Measurements from ENCODE around the gene TTC28. TPM values are rescaled to one million over a fixed set of nuclear protein-coding genes. Genes with fewer than 3 reads are reported as not detected.

Gene TTC28
- total RNA-seq, 1 donor from 2014 or later: 23.2 TPM

- Mint-ChIP-seq H3K4me1 (ENCODE audit: low read depth, unreplicated experiment) (peaks cover 4% of the 10 kb centered on the region), H3K27ac (ENCODE audit: unreplicated experiment) (no peak overlapping the region), H3K27me3 (ENCODE audit: low read depth, unreplicated experiment) (no peaks in the 10 kb centered on the region), H3K4me3 (ENCODE audit: unreplicated experiment) (no peak overlapping the region), H3K36me3 (ENCODE audit: low read depth, unreplicated experiment) (peaks cover 5% of the 10 kb centered on the region), H3K9me3 (ENCODE audit: unreplicated experiment) (peaks cover 2% of the 10 kb centered on the region)
- no peak overlapping the region for H2AFZ ChIP-seq (ENCODE audit: low read depth, low read length)
- no peaks in the 10 kb centered on the region for H3K79me2 ChIP-seq (ENCODE audit: insufficient read depth, low read length)
- DNase-seq (ENCODE audit: low read depth) (no peak), FAIRE-seq (no peak)
- TF ChIP-seq EZH2 (IDR thresholded peaks at IDR 0.05; ENCODE audit: insufficient read depth, low read length): no peak
- no peak for TF ChIP-seq CTCF (IDR thresholded peaks at IDR 0.05; ENCODE audit: insufficient read depth, low read depth, low read length)
- no peak overlapping the region for H3K4me2 ChIP-seq (ENCODE audit: low read length)
- H3K9me3 ChIP-seq (ENCODE audit: insufficient read depth, low read depth, low read length): no peaks in the 10 kb centered on the region
- no peaks in the 10 kb centered on the region for H4K20me1 ChIP-seq (ENCODE audit: insufficient read depth, low read length)
- H3K36me3 ChIP-seq (ENCODE audit: insufficient read depth, low read length): no peaks in the 10 kb centered on the region
- H3K27ac ChIP-seq (ENCODE audit: low read depth, low read length): no peak overlapping the region
- no peaks in the 10 kb centered on the region for H3K27me3 ChIP-seq (ENCODE audit: insufficient read depth, low read length)
- no peak overlapping the region for H3K4me3 ChIP-seq (ENCODE audit: insufficient read depth, low read depth, low read length)
- no peak overlapping the region for H3K9ac ChIP-seq (ENCODE audit: low read length)
- no peaks in the 10 kb centered on the region for H3K4me1 ChIP-seq (ENCODE audit: insufficient read depth, low read length)
Observed at GRCh38 chr22:28269277-28269676, 410.4 kb downstream of the TTC28 start.

DNA sequence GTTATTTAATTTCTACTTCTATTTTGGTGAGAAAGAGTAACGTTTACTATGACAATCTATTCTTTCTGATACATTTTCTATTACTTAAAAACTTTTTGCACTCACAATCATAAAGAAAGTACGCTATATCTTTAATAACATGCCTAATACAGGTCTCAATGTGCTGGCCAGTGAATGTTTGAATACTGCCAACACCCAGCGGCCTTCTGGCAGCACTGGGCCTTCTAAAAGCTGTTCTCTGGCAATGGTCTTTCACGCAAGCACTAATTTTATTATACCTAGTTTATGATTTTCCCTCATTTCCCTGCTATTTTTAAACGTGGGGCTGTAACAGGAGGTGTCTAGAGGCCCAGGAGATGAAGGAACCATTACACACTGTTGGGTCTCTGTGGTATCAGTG, 410.8 kb downstream of the TTC28 start:
- FAIRE-seq (no peak), DNase-seq (ENCODE audit: low read depth) (no peak)
- Histone ChIP-seq H3K4me1 (ENCODE audit: insufficient read depth, low read length) (no peaks in the 10 kb centered on the region), H3K4me2 (ENCODE audit: low read length) (no peak overlapping the region), H3K9me3 (ENCODE audit: insufficient read depth, low read depth, low read length) (no peaks in the 10 kb centered on the region), H3K27ac (ENCODE audit: low read depth, low read length) (no peak overlapping the region), H4K20me1 (ENCODE audit: insufficient read depth, low read length) (no peaks in the 10 kb centered on the region), H3K9ac (ENCODE audit: low read length) (no peak overlapping the region), H2AFZ (ENCODE audit: low read depth, low read length) (no peak overlapping the region), H3K4me3 (ENCODE audit: insufficient read depth, low read depth, low read length) (no peak overlapping the region), H3K36me3 (ENCODE audit: insufficient read depth, low read length) (no peaks in the 10 kb centered on the region), H3K27me3 (ENCODE audit: insufficient read depth, low read length) (no peaks in the 10 kb centered on the region), H3K79me2 (ENCODE audit: insufficient read depth, low read length) (no peaks in the 10 kb centered on the region)
- Mint-ChIP-seq H3K9me3 (ENCODE audit: unreplicated experiment) (peaks cover 2% of the 10 kb centered on the region), H3K27ac (ENCODE audit: unreplicated experiment) (no peak overlapping the region), H3K27me3 (ENCODE audit: low read depth, unreplicated experiment) (no peaks in the 10 kb centered on the region), H3K36me3 (ENCODE audit: low read depth, unreplicated experiment) (peaks cover 5% of the 10 kb centered on the region), H3K4me1 (ENCODE audit: low read depth, unreplicated experiment) (peaks cover 4% of the 10 kb centered on the region), H3K4me3 (ENCODE audit: unreplicated experiment) (no peak overlapping the region)
- TF ChIP-seq CTCF (IDR thresholded peaks at IDR 0.05; ENCODE audit: insufficient read depth, low read depth, low read length): no peak
- no peak for TF ChIP-seq EZH2 (IDR thresholded peaks at IDR 0.05; ENCODE audit: insufficient read depth, low read length)

- peaks cover 4% of the 10 kb centered on the region for H3K4me1 Mint-ChIP-seq (ENCODE audit: low read depth, unreplicated experiment)
- Histone ChIP-seq H3K36me3 (ENCODE audit: insufficient read depth, low read length) (no peaks in the 10 kb centered on the region), H3K27me3 (ENCODE audit: insufficient read depth, low read length) (no peaks in the 10 kb centered on the region), H3K27ac (ENCODE audit: low read depth, low read length) (no peak overlapping the region), H3K4me3 (ENCODE audit: insufficient read depth, low read depth, low read length) (no peak overlapping the region), H3K4me1 (ENCODE audit: insufficient read depth, low read length) (no peaks in the 10 kb centered on the region), H2AFZ (ENCODE audit: low read depth, low read length) (no peak overlapping the region), H3K79me2 (ENCODE audit: insufficient read depth, low read length) (no peaks in the 10 kb centered on the region), H3K9me3 (ENCODE audit: insufficient read depth, low read depth, low read length) (no peaks in the 10 kb centered on the region), H3K9ac (ENCODE audit: low read length) (no peak overlapping the region), H3K4me2 (ENCODE audit: low read length) (no peak overlapping the region), H4K20me1 (ENCODE audit: insufficient read depth, low read length) (no peaks in the 10 kb centered on the region)
- no peak overlapping the region for H3K4me3 Mint-ChIP-seq (ENCODE audit: unreplicated experiment)
- H3K27me3 Mint-ChIP-seq (ENCODE audit: low read depth, unreplicated experiment): no peaks in the 10 kb centered on the region
- H3K9me3 Mint-ChIP-seq (ENCODE audit: unreplicated experiment): peaks cover 2% of the 10 kb centered on the region
- TF ChIP-seq EZH2 (IDR thresholded peaks at IDR 0.05; ENCODE audit: insufficient read depth, low read length): no peak
- TF ChIP-seq CTCF (IDR thresholded peaks at IDR 0.05; ENCODE audit: insufficient read depth, low read depth, low read length): no peak
- H3K36me3 Mint-ChIP-seq (ENCODE audit: low read depth, unreplicated experiment): peaks cover 5% of the 10 kb centered on the region
- FAIRE-seq (no peak), DNase-seq (ENCODE audit: low read depth) (peak; percentile 44)
- no peak overlapping the region for H3K27ac Mint-ChIP-seq (ENCODE audit: unreplicated experiment)
Observed at GRCh38 chr22:28268171-28268570, 411.5 kb downstream of the TTC28 start.
